ENCODE measurements around the gene PNLIPRP1.

The PNLIPRP1 gene

DNA sequence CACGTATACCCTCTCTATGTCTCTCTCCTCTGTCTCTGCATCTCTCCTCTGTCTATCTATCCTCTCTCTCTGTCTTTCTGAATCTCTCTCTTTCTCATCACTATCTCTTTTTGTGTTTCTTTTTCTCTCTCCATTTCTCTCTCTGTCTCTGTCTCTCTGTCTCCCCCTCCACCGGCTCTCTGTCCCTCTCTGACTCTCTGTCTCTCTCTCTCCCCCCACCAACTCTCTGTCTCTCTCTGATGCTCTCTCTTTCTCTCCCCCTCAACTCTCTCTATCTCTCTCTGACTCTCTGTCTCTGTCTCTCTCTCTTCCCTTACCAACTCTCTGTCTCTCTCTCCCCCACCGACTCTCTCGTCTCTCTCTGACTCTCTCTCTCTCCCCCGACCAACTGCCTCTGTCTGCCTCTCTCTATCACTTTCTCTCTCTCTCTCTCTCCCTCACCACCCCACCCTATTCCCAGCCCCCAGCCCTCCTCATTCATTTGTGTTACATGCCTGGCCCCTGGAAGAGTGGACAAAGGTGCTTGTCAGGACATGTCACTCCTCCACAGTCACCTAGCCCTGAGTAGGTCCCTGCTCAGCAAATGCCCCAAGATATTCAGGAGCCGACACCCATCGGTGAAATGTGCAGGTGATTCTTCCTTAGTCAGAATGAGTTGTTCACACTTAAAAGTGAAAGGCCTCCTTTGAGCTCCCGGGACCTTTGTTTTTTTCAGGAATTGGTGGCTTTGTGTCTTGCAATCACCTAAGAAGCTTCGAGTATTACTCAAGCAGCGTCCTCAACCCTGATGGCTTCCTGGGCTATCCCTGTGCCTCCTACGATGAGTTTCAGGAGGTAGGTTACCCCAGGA is 43.6 kb downstream of the PNLIPRP1 start:
- no peaks in the 10 kb centered on the region for H3K9me3 ChIP-seq (ENCODE audit: insufficient read depth, low read depth, low read length)
- no peak overlapping the region for H3K9ac ChIP-seq (ENCODE audit: low read depth, low read length)
- no peaks in the 10 kb centered on the region for H3K4me1 ChIP-seq (ENCODE audit: insufficient read depth, low read length)
- no peaks in the 10 kb centered on the region for H3K27me3 ChIP-seq (ENCODE audit: insufficient read depth, low read length)
- no peaks in the 10 kb centered on the region for H3K36me3 ChIP-seq (ENCODE audit: insufficient read depth, low read depth, low read length)
- no peak overlapping the region for H3K4me3 ChIP-seq (ENCODE audit: low read length)
- H3K27ac ChIP-seq (ENCODE audit: low read length): no peak overlapping the region

DNA sequence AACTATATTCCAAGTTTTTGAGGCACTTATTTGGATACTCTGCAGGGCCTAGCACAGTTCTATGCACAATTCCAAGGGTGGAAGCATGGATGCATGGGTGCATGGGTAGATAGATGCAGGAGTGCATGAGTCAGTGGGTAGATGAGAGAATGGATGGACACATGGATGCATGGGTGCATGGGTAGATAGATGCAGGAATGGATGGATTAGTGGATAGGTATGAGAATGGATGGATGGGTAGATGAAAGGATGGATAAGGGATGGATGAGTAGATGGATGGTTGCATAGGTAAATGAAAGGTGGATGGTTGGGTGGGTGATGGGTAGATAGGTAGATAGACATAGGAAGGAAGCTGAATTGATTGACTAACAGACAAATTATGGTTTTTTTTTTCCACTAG is 45.6 kb downstream of the PNLIPRP1 start:
- no peaks in the 10 kb centered on the region for H3K4me1 ChIP-seq (ENCODE audit: insufficient read depth, low read length)
- no peaks in the 10 kb centered on the region for H3K36me3 ChIP-seq (ENCODE audit: insufficient read depth, low read depth, low read length)
- no peak overlapping the region for H3K4me3 ChIP-seq (ENCODE audit: low read length)
- no peak overlapping the region for H3K27ac ChIP-seq (ENCODE audit: low read length)
- no peak overlapping the region for H3K9ac ChIP-seq (ENCODE audit: low read depth, low read length)
- no peaks in the 10 kb centered on the region for H3K27me3 ChIP-seq (ENCODE audit: insufficient read depth, low read length)
- H3K9me3 ChIP-seq (ENCODE audit: insufficient read depth, low read depth, low read length): no peaks in the 10 kb centered on the region

DNA sequence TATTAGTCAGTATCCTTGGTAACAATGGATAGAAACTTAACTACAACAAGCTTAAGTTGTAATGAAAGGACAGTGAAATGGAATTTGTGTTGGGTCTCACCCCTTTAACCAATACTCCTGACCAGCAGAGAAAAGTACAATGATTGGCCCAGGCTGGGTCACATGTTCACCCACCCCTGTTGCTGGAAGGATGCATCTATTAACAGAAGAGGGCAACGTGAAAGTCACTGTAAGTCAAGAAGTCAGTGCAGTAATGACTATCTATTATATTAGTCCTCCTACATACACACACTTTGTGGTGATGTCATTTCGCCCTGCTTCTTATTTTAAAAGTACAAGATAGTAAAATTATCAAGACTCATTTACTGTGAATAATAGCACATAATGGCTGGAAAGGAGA is 46.2 kb downstream of the PNLIPRP1 start:
- Histone ChIP-seq H3K4me3 (ENCODE audit: low read length) (no peak overlapping the region), H3K27ac (ENCODE audit: low read length) (no peak overlapping the region), H3K9me3 (ENCODE audit: insufficient read depth, low read depth, low read length) (no peaks in the 10 kb centered on the region), H3K9ac (ENCODE audit: low read depth, low read length) (no peak overlapping the region), H3K27me3 (ENCODE audit: insufficient read depth, low read length) (no peaks in the 10 kb centered on the region), H3K36me3 (ENCODE audit: insufficient read depth, low read depth, low read length) (no peaks in the 10 kb centered on the region), H3K4me1 (ENCODE audit: insufficient read depth, low read length) (no peaks in the 10 kb centered on the region)

DNA sequence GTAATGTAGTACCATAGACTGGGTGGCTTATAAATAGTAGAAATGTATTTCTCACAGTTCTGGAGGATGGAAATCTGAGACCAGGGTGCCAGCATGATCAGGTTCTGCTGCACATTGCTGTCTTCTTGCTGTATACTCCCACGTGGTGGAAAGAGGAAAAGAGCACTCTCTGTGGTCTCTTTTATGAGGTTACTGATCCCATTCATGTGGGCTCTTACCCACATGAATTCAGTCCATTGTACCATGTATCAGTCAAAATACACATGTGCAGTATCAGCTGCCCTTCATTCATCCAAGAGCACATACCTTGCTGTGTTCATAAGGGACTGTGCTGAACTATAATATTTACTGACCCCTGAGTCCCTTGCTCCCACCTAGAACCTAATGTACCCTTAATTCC is 47.1 kb downstream of the PNLIPRP1 start:
- no peak overlapping the region for H3K27ac ChIP-seq (ENCODE audit: low read length)
- H3K4me1 ChIP-seq (ENCODE audit: insufficient read depth, low read length): no peaks in the 10 kb centered on the region
- H3K9me3 ChIP-seq (ENCODE audit: insufficient read depth, low read depth, low read length): no peaks in the 10 kb centered on the region
- no peak overlapping the region for H3K4me3 ChIP-seq (ENCODE audit: low read length)
- H3K9ac ChIP-seq (ENCODE audit: low read depth, low read length): no peak overlapping the region
- H3K36me3 ChIP-seq (ENCODE audit: insufficient read depth, low read depth, low read length): no peaks in the 10 kb centered on the region
- H3K27me3 ChIP-seq (ENCODE audit: insufficient read depth, low read length): no peaks in the 10 kb centered on the region

DNA sequence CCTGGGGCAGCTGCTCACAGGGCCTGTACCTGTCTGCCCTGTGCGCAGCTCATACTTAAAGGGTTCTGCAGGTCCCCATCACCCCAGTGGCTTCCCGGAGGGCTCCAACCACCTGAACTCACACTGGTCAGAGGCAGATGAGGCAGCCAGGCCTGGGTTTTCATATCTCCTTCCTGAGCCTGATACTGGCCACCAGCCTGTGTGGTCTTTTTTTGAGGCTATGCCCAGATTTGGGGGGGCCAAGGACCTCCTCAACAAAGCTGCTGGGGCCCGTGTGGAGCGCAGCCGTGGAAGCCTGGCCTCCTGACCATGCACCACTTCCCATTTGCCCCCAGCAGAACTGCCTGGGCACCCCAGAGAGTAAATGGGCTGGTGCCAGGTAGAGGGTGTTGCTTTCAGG is 55.7 kb downstream of the PNLIPRP1 start:
- Histone ChIP-seq H3K27ac (ENCODE audit: low read length) (no peak overlapping the region), H3K9me3 (ENCODE audit: insufficient read depth, low read depth, low read length) (no peaks in the 10 kb centered on the region), H3K27me3 (ENCODE audit: insufficient read depth, low read length) (no peaks in the 10 kb centered on the region), H3K9ac (ENCODE audit: low read depth, low read length) (no peak overlapping the region), H3K4me1 (ENCODE audit: insufficient read depth, low read length) (no peaks in the 10 kb centered on the region), H3K36me3 (ENCODE audit: insufficient read depth, low read depth, low read length) (no peaks in the 10 kb centered on the region), H3K4me3 (ENCODE audit: low read length) (no peak overlapping the region)

DNA sequence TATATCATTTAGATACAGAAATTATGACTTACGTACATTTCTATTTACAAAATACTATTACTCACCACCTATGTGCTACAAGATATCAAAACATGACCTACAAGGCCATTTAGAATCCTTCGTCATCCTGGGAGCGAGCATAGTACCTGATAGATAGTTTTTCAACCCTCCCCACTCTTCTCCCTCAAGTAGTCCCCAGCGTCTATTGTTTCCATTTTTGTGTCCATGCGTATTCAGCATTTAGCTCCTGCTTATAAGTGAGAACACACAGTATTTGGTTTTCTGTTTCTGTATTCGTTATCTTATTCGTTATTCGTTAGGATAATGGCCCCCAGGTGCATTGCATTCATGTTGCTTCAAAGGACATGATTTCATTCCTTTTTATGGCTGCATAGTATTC is 58.1 kb downstream of the PNLIPRP1 start:
- H3K4me1 ChIP-seq (ENCODE audit: insufficient read depth, low read length): no peaks in the 10 kb centered on the region
- no peaks in the 10 kb centered on the region for H3K27me3 ChIP-seq (ENCODE audit: insufficient read depth, low read length)
- H3K4me3 ChIP-seq (ENCODE audit: low read length): no peak overlapping the region
- no peak overlapping the region for H3K9ac ChIP-seq (ENCODE audit: low read depth, low read length)
- H3K9me3 ChIP-seq (ENCODE audit: insufficient read depth, low read depth, low read length): no peaks in the 10 kb centered on the region
- no peak overlapping the region for H3K27ac ChIP-seq (ENCODE audit: low read length)
- no peaks in the 10 kb centered on the region for H3K36me3 ChIP-seq (ENCODE audit: insufficient read depth, low read depth, low read length)

DNA sequence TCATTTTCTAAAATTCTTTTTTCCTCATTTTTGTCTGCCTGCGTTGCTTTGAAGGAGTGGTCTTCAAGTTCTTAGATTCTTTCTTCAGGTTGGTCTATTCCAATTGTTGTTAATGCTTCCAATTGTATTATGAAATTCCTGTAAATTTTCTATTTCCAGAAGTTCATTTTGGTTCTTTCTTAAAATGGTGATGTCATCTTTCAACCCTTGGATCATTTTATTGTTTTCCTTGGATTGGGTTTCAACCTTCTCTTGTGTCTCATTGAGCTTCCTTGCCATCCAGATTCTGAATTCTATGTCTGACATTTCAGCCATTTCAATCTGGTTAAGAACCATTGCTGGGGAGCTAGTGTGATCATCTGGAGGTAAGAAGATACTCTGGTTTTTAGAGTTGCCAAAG is 63.1 kb downstream of the PNLIPRP1 start:
- H3K4me3 ChIP-seq (ENCODE audit: low read length): no peak overlapping the region
- H3K27me3 ChIP-seq (ENCODE audit: insufficient read depth, low read length): no peaks in the 10 kb centered on the region
- no peaks in the 10 kb centered on the region for H3K9me3 ChIP-seq (ENCODE audit: insufficient read depth, low read depth, low read length)
- H3K36me3 ChIP-seq (ENCODE audit: insufficient read depth, low read depth, low read length): no peaks in the 10 kb centered on the region
- H3K27ac ChIP-seq (ENCODE audit: low read length): no peak overlapping the region
- no peak overlapping the region for H3K9ac ChIP-seq (ENCODE audit: low read depth, low read length)
- no peaks in the 10 kb centered on the region for H3K4me1 ChIP-seq (ENCODE audit: insufficient read depth, low read length)

DNA sequence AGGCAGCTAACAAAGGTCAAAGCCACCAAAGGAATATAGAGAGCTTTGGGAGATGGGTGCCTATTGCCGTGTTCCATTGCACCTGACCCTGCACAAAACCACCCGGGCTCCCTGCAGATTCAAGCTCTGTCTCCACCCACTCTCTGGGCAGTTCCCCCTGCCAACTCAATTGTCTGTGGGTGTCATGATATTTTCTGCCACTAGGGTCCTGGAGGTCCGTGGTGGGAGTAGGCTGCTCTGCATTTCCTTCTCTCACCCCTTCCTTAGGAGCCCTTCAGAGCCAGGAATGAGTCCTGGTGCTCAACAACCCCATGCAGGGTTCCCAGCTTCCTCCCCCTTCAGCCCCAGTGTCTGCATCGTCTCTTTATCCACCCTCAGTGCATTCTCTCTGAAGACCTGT is 64.1 kb downstream of the PNLIPRP1 start:
- Histone ChIP-seq H3K9me3 (ENCODE audit: insufficient read depth, low read depth, low read length) (no peaks in the 10 kb centered on the region), H3K4me3 (ENCODE audit: low read length) (no peak overlapping the region), H3K4me1 (ENCODE audit: insufficient read depth, low read length) (no peaks in the 10 kb centered on the region), H3K27me3 (ENCODE audit: insufficient read depth, low read length) (no peaks in the 10 kb centered on the region), H3K27ac (ENCODE audit: low read length) (no peak overlapping the region), H3K9ac (ENCODE audit: low read depth, low read length) (no peak overlapping the region), H3K36me3 (ENCODE audit: insufficient read depth, low read depth, low read length) (no peaks in the 10 kb centered on the region)

DNA sequence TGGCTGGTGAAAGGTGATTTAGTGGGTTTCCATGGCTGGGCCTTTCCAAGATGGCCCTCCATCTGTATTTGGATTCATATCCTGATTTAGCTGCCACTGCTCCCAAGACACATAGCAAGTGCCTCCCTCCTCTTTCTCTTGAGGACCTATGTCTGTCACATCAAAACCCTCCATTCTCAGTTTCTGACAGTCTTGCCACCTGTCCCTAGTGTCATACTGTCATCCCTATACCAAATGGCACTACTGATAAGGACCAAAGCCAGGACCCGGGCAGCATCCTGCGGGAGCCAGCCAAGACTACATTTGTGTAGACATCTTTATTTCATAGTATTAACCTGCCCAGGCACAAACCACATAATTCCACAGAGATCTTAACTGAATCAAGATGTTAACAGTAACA is 64.8 kb downstream of the PNLIPRP1 start:
- no peaks in the 10 kb centered on the region for H3K36me3 ChIP-seq (ENCODE audit: insufficient read depth, low read depth, low read length)
- no peaks in the 10 kb centered on the region for H3K4me1 ChIP-seq (ENCODE audit: insufficient read depth, low read length)
- no peaks in the 10 kb centered on the region for H3K27me3 ChIP-seq (ENCODE audit: insufficient read depth, low read length)
- no peak overlapping the region for H3K4me3 ChIP-seq (ENCODE audit: low read length)
- H3K27ac ChIP-seq (ENCODE audit: low read length): no peak overlapping the region
- no peaks in the 10 kb centered on the region for H3K9me3 ChIP-seq (ENCODE audit: insufficient read depth, low read depth, low read length)
- H3K9ac ChIP-seq (ENCODE audit: low read depth, low read length): no peak overlapping the region

DNA sequence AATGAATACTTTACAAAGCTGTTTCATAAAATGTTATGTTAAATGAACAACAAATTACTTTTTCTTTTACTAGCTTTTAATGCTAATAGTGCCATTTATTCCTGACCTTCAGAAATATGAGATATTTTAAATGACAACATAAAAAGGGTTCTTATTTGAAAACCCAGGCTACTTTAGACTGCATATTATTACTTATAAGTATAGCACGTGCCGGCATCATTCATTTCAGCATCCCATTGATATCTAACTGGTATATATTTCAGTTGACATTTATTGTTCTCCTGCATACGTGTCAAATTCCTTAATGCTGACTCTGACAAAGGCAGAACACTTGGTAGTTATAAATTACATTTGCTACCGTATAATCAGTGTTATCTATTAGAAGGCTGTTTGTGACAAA is 65.3 kb downstream of the PNLIPRP1 start:
- Histone ChIP-seq H3K27me3 (ENCODE audit: insufficient read depth, low read length) (no peaks in the 10 kb centered on the region), H3K36me3 (ENCODE audit: insufficient read depth, low read depth, low read length) (no peaks in the 10 kb centered on the region), H3K4me3 (ENCODE audit: low read length) (no peak overlapping the region), H3K9ac (ENCODE audit: low read depth, low read length) (no peak overlapping the region), H3K4me1 (ENCODE audit: insufficient read depth, low read length) (no peaks in the 10 kb centered on the region), H3K27ac (ENCODE audit: low read length) (no peak overlapping the region), H3K9me3 (ENCODE audit: insufficient read depth, low read depth, low read length) (no peaks in the 10 kb centered on the region)

DNA sequence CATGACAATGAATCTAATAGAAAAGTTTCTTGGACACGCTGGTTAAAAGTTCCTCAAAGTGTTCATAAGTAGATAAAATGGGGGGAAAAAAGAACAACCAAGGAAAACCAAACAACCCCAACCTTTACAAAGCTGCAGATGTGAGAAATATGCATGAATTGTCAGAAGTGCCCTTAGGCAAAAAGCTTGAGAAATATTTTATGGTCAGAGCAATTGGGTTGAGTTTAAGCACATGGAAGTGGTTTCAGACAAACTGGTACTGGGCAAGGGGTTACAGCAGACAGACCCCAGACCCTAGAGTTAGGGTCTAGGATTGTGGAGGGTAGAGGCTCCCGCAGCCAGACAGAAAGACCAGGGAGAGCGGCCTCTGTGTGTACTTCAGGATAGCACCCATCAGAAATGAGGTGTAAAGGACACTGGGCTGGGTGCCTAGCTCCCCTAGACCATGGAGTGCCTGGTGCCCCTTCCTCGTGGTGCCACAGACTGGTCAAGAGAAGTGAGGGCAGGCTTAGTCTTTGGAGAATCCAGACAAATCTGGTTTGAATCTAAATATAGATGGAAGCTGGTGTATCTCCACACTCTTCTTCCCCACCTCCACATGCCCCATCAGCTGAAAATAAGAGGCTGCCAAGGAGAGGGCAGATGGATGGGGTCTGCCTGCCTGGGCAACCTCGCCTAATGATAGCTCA is 67.2 kb downstream of the PNLIPRP1 start:
- no peaks in the 10 kb centered on the region for H3K27me3 ChIP-seq (ENCODE audit: insufficient read depth, low read length)
- H3K36me3 ChIP-seq (ENCODE audit: insufficient read depth, low read depth, low read length): peaks cover 6% of the 10 kb centered on the region
- H3K4me1 ChIP-seq (ENCODE audit: insufficient read depth, low read length): no peaks in the 10 kb centered on the region
- H3K27ac ChIP-seq (ENCODE audit: low read length): no peak overlapping the region
- H3K9ac ChIP-seq (ENCODE audit: low read depth, low read length): no peak overlapping the region
- H3K4me3 ChIP-seq (ENCODE audit: low read length): no peak overlapping the region
- no peaks in the 10 kb centered on the region for H3K9me3 ChIP-seq (ENCODE audit: insufficient read depth, low read depth, low read length)

All from iPS-20b (cell line).